ENCODE measurements around the gene KRT79. TPM values are rescaled to one million over a fixed set of nuclear protein-coding genes. Genes with fewer than 3 reads are reported as not detected.
"Not testable (repeated sequence)": the region's sequence is repeated elsewhere in the genome, so short reads cannot be mapped to it uniquely, and the experiment has no call there.

KRT79 gene
- total RNA-seq, 2 donors from 2014 or later: not detected

GRCh38 chr12:52860102-52860823 is 26.2 kb upstream of the KRT79 start:
- no peaks in the 10 kb centered on the region for H3K4me1 Mint-ChIP-seq
- H3K27ac ChIP-seq (ENCODE audit: low read depth, low read length): no peak overlapping the region
- peaks cover 5% of the 10 kb centered on the region for H3K9me3 Mint-ChIP-seq
- no peak overlapping the region for H3K9ac ChIP-seq (ENCODE audit: extremely low read depth, low read length, poor library complexity, severe bottlenecking)
- H3K4me3 ChIP-seq (ENCODE audit: low read length): no peak overlapping the region
- no peaks in the 10 kb centered on the region for H3K9me3 ChIP-seq (ENCODE audit: control insufficient read depth, low read length)
- peaks cover 1% of the 10 kb centered on the region for H3K27me3 Mint-ChIP-seq (ENCODE audit: insufficient read depth)
- DNase-seq: peak; percentile 47
- no peaks in the 10 kb centered on the region for H3K36me3 ChIP-seq (ENCODE audit: control insufficient read depth, insufficient read depth, low read length)
- 95 to 96% methylated on average over 4 of the region's 6 CpGs for WGBS, 2 experiments (ENCODE audit: insufficient coverage in 1 of 2, insufficient read length in 1 of 2)
- no peak for TF ChIP-seq CTCF (conservative IDR thresholded peaks at IDR 0.05)
- H3K27me3 ChIP-seq (ENCODE audit: control insufficient read depth, insufficient read depth, low read length, poor library complexity, severe bottlenecking): no peaks in the 10 kb centered on the region
- H3K36me3 Mint-ChIP-seq (ENCODE audit: low read depth): no peaks in the 10 kb centered on the region
- no peaks in the 10 kb centered on the region for H3K4me1 ChIP-seq (ENCODE audit: control insufficient read depth, insufficient read depth, low read length)
- H3K4me3 Mint-ChIP-seq: no peak overlapping the region
- H3K27ac Mint-ChIP-seq: no peak overlapping the region

- H3K36me3 ChIP-seq (ENCODE audit: control insufficient read depth, insufficient read depth, low read length): no peaks in the 10 kb centered on the region
- no peak for TF ChIP-seq CTCF (conservative IDR thresholded peaks at IDR 0.05)
- H3K4me3 Mint-ChIP-seq: no peak overlapping the region
- H3K9me3 Mint-ChIP-seq: peaks cover 5% of the 10 kb centered on the region
- H3K4me1 ChIP-seq (ENCODE audit: control insufficient read depth, insufficient read depth, low read length): no peaks in the 10 kb centered on the region
- WGBS, 2 experiments (ENCODE audit: insufficient coverage in 1 of 2, insufficient read length in 1 of 2): 95 to 100% methylated on average over 2 to 3 of the region's 3 CpGs
- H3K9me3 ChIP-seq (ENCODE audit: control insufficient read depth, low read length): no peaks in the 10 kb centered on the region
- no peak overlapping the region for H3K27ac ChIP-seq (ENCODE audit: low read depth, low read length)
- no peak overlapping the region for H3K4me3 ChIP-seq (ENCODE audit: low read length)
- no peak overlapping the region for H3K9ac ChIP-seq (ENCODE audit: extremely low read depth, low read length, poor library complexity, severe bottlenecking)
- H3K27me3 ChIP-seq (ENCODE audit: control insufficient read depth, insufficient read depth, low read length, poor library complexity, severe bottlenecking): no peaks in the 10 kb centered on the region
- H3K27me3 Mint-ChIP-seq (ENCODE audit: insufficient read depth): peaks cover 11% of the 10 kb centered on the region
- no peaks in the 10 kb centered on the region for H3K4me1 Mint-ChIP-seq
- no peaks in the 10 kb centered on the region for H3K36me3 Mint-ChIP-seq (ENCODE audit: low read depth)
- no peak overlapping the region for H3K27ac Mint-ChIP-seq
- no peak for DNase-seq
These were observed 23.4 kb upstream of the KRT79 start for GRCh38 chr12:52857500-52857899.

GRCh38 chr12:52856787-52857186 is 22.7 kb upstream of the KRT79 start:
- no peaks in the 10 kb centered on the region for H3K27me3 ChIP-seq (ENCODE audit: control insufficient read depth, insufficient read depth, low read length, poor library complexity, severe bottlenecking)
- H3K27ac ChIP-seq (ENCODE audit: low read depth, low read length): no peak overlapping the region
- Mint-ChIP-seq H3K36me3 (ENCODE audit: low read depth) (no peaks in the 10 kb centered on the region), H3K4me3 (no peak overlapping the region), H3K27ac (no peak overlapping the region), H3K9me3 (peaks cover 5% of the 10 kb centered on the region), H3K4me1 (no peaks in the 10 kb centered on the region), H3K27me3 (ENCODE audit: insufficient read depth) (peaks cover 14% of the 10 kb centered on the region)
- H3K9me3 ChIP-seq (ENCODE audit: control insufficient read depth, low read length): no peaks in the 10 kb centered on the region
- no peaks in the 10 kb centered on the region for H3K4me1 ChIP-seq (ENCODE audit: control insufficient read depth, insufficient read depth, low read length)
- no peak for DNase-seq
- no peak overlapping the region for H3K9ac ChIP-seq (ENCODE audit: extremely low read depth, low read length, poor library complexity, severe bottlenecking)
- no peaks in the 10 kb centered on the region for H3K36me3 ChIP-seq (ENCODE audit: control insufficient read depth, insufficient read depth, low read length)
- H3K4me3 ChIP-seq (ENCODE audit: low read length): no peak overlapping the region
- WGBS, 2 experiments (ENCODE audit: insufficient coverage in 1 of 2, insufficient read length in 1 of 2): 89 to 94% methylated on average over 2 to 3 of the region's 3 CpGs
- no peak for TF ChIP-seq CTCF (conservative IDR thresholded peaks at IDR 0.05)

GRCh38 chr12:52856077-52856476 is 22.0 kb upstream of the KRT79 start:
- H3K9me3 ChIP-seq (ENCODE audit: control insufficient read depth, low read length); H3K27ac ChIP-seq (ENCODE audit: low read depth, low read length); H3K9me3 Mint-ChIP-seq; H3K36me3 Mint-ChIP-seq (ENCODE audit: low read depth); H3K9ac ChIP-seq (ENCODE audit: extremely low read depth, low read length, poor library complexity, severe bottlenecking); H3K36me3 ChIP-seq (ENCODE audit: control insufficient read depth, insufficient read depth, low read length); H3K4me1 Mint-ChIP-seq; DNase-seq; H3K27me3 ChIP-seq (ENCODE audit: control insufficient read depth, insufficient read depth, low read length, poor library complexity, severe bottlenecking); H3K4me3 ChIP-seq (ENCODE audit: low read length); H3K27ac Mint-ChIP-seq; H3K4me3 Mint-ChIP-seq; H3K4me1 ChIP-seq (ENCODE audit: control insufficient read depth, insufficient read depth, low read length): not testable (repeated sequence)
- 94% methylated on average over 2 of the region's 2 CpGs; no CpG with 5 or more reads in 1 of the 2 experiments for WGBS, 2 experiments (ENCODE audit: insufficient coverage in 1 of 2, insufficient read length in 1 of 2)
- peaks cover 14% of the 10 kb centered on the region for H3K27me3 Mint-ChIP-seq (ENCODE audit: insufficient read depth)

Measured in endodermal cell (in vitro differentiated cells).